GM23338 (cell line): ENCODE measurements around the gene SPAG16. TPM values are rescaled to one million over a fixed set of nuclear protein-coding genes. Genes with fewer than 3 reads are reported as not detected.

Experiments used
- ATAC-seq: fragments of 200-7000 bp; cut with Tn5 transposase; 3 replicates; pipeline ENCODE4 v1.9.1; 2020
- DNase-seq: peaks from one replicate; pipeline ENCODE4 v3.0.0-alpha.2; 2015; ENCODE audit warnings: low spot score
- H2AFZ ChIP-seq: fragments of 200-600 bp; sonication (generic); 2 replicates; pipeline ENCODE4 v1.8.0; 2016; ENCODE audit warnings: antibody characterized with exemption, mild to moderate bottlenecking, moderate library complexity
- H3F3A ChIP-seq: fragments of 200-600 bp; sonication (generic); replicated peaks from 2 replicates; pipeline ENCODE4 v1.8.0; 2017; ENCODE audit warnings: antibody characterized with exemption, mixed run types, low read depth
- H3K27ac ChIP-seq: fragments of 200-600 bp; sonication (generic); 2 replicates; pipeline ENCODE4 v1.6.1; 2016; ENCODE audit warnings: low read depth
- H3K27me3 ChIP-seq: fragments of 200-600 bp; sonication (generic); 2 replicates; pipeline ENCODE4 v1.8.0; 2016; ENCODE audit warnings: mild to moderate bottlenecking, mixed run types, moderate library complexity; ENCODE audit not compliant: insufficient read depth
- H3K36me3 ChIP-seq: fragments of 200-600 bp; sonication (generic); 2 replicates; pipeline ENCODE4 v1.8.0; 2016; ENCODE audit warnings: mild to moderate bottlenecking; ENCODE audit not compliant: insufficient read depth
- H3K4me1 ChIP-seq: fragments of 200-600 bp; sonication (generic); 2 replicates; pipeline ENCODE4 v1.8.0; 2016; ENCODE audit warnings: mild to moderate bottlenecking, moderate library complexity; ENCODE audit not compliant: insufficient read depth
- H3K4me2 ChIP-seq: fragments of 200-600 bp; sonication (generic); 2 replicates; pipeline ENCODE4 v1.7.1; 2017; ENCODE audit warnings: mixed run types
- H3K4me3 ChIP-seq: fragments of 200-600 bp; sonication (generic); 2 replicates; pipeline ENCODE4 v1.6.1; 2016; ENCODE audit warnings: mixed run types
- H3K79me2 ChIP-seq: fragments of 200-600 bp; sonication (generic); replicated peaks from 2 replicates; pipeline ENCODE4 v1.8.0; 2017; ENCODE audit warnings: mild to moderate bottlenecking; ENCODE audit not compliant: insufficient read depth
- H3K9me2 ChIP-seq: fragments of 200-600 bp; sonication (generic); 2 replicates; pipeline ENCODE4 v1.8.0; 2017; ENCODE audit not compliant: insufficient read depth
- H4K20me1 ChIP-seq: fragments of 200-600 bp; sonication (generic); replicated peaks from 2 replicates; pipeline ENCODE4 v1.8.0; 2017; ENCODE audit warnings: mild to moderate bottlenecking; ENCODE audit not compliant: insufficient read depth
- H3K27ac Mint-ChIP-seq: 2 replicates; pipeline ENCODE4 v1.8.0; 2020; ENCODE audit warnings: inconsistent platforms, mild to moderate bottlenecking, moderate library complexity, mixed read lengths
- H3K27me3 Mint-ChIP-seq: 3 replicates; pipeline ENCODE4 v1.8.0; 2022; ENCODE audit warnings: low read depth, mild to moderate bottlenecking, moderate library complexity, mixed read lengths, inconsistent platforms; ENCODE audit not compliant: insufficient read depth, poor library complexity
- H3K36me3 Mint-ChIP-seq: 3 replicates; pipeline ENCODE4 v1.8.0; 2021; ENCODE audit warnings: low read depth, mild to moderate bottlenecking, inconsistent platforms, moderate library complexity, mixed read lengths
- H3K4me1 Mint-ChIP-seq: 3 replicates; pipeline ENCODE4 v1.8.0; 2020; ENCODE audit warnings: mild to moderate bottlenecking, inconsistent platforms, mixed read lengths
- H3K4me3 Mint-ChIP-seq: 3 replicates; pipeline ENCODE4 v1.8.0; 2021; ENCODE audit warnings: moderate library complexity, mild to moderate bottlenecking, inconsistent platforms, mixed read lengths
- H3K9me3 Mint-ChIP-seq: 3 replicates; pipeline ENCODE4 v1.8.0; 2020; ENCODE audit warnings: moderate library complexity, mild to moderate bottlenecking, inconsistent platforms, mixed read lengths
- CREB1 ChIP-seq: fragments of 250-450 bp; sonication (Bioruptor Pico); IDR thresholded peaks from 2 replicates; pipeline ENCODE4 v1.5.0; 2020; ENCODE audit warnings: low read depth, mild to moderate bottlenecking, moderate library complexity
- EZH2 ChIP-seq: fragments of 200-600 bp; sonication (generic); IDR thresholded peaks from one replicate; pipeline ENCODE4 v1.8.0; 2017; ENCODE audit warnings: antibody characterized with exemption, mild to moderate bottlenecking, low read depth; ENCODE audit not compliant: unreplicated experiment
- JUNB ChIP-seq: IDR thresholded peaks from one replicate; pipeline ENCODE4 v1.6.1; 2016; ENCODE audit warnings: antibody characterized with exemption; ENCODE audit not compliant: unreplicated experiment
- STAT1 ChIP-seq: IDR thresholded peaks from one replicate; pipeline ENCODE4 v1.6.1; 2016; ENCODE audit warnings: antibody characterized with exemption; ENCODE audit not compliant: unreplicated experiment
- ZNF114 ChIP-seq: fragments of 250-450 bp; sonication (Bioruptor Pico); IDR thresholded peaks from 2 replicates; pipeline ENCODE4 v1.5.0; 2020; ENCODE audit warnings: mild to moderate bottlenecking, moderate library complexity
- polyA plus RNA-seq: library from polyadenylated mRNA; unstranded; fragments of >200 nt; fragmentation: Nextera tagmentation; extraction: Ambion mirVana; gene quantifications from 2 replicates; pipeline ENCODE4 v1.2.1, GENCODE V29; 2016
- total RNA-seq: library from RNA; depleted of rRNA; stranded (reverse); fragments of >200 nt; shearing (Covaris generic); gene quantifications from 2 replicates; pipeline ENCODE4 v1.2.3, GENCODE V29; 2014
- TF ChIP-seq, protein P1 (sequence below): IDR thresholded peaks from one replicate; pipeline ENCODE4 v1.6.1; 2018; ENCODE audit warnings: antibody characterized with exemption; ENCODE audit not compliant: unreplicated experiment
- TF ChIP-seq, protein P2 (sequence below), 2 experiments: fragments of 200-600 bp in 1 of 2; sonication (generic) in 1 of 2; conservative IDR thresholded peaks; 2 replicates each; pipeline versions ENCODE4 v1.5.1 to v1.6.1; 2016 to 2017; ENCODE audit warnings: antibody characterized with exemption in 2 of 2, low read depth in 2 of 2, mild to moderate bottlenecking in 2 of 2, moderate library complexity in 1 of 2
- TF ChIP-seq, protein P3 (sequence below): fragments of 250-450 bp; sonication (Bioruptor Pico); IDR thresholded peaks from 2 replicates; pipeline ENCODE4 v1.5.0; 2020; ENCODE audit warnings: mild to moderate bottlenecking, moderate library complexity

SPAG16 gene
- total and polyA plus RNA-seq, 2 experiments from 2014 or later: 19.7 to 47.8 TPM

DNA sequence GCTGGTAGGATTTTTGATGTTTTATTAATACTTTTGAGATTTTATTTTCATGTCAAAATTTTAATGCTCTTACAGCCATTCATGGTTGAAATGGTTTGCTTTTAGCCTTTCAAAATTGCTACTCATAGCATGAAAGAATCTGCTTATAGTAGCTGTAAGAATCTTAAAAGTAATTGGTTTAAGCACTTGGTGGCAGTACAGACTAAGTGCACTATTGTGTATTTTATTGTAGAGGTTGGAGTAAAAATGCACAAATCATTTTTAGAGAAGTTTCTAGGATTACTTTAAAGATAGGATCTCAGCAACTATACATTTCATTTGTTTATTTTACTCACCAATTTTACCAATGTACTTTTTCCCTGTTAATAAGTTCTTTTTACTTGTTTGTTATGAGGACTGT lies 205.8 kb downstream of the SPAG16 start:
- Histone ChIP-seq H3K36me3 (no peaks in the 10 kb centered on the region), H3K9me2 (no peaks in the 10 kb centered on the region; the same call in 1 of the 2 replicates), H3K4me1 (no peaks in the 10 kb centered on the region), H3F3A (no peaks in the 10 kb centered on the region), H3K27me3 (no peaks in the 10 kb centered on the region), H2AFZ (no peak overlapping the region), H3K4me3 (no peak overlapping the region), H3K79me2 (no peaks in the 10 kb centered on the region), H3K27ac (no peak overlapping the region), H3K4me2 (no peak overlapping the region), H4K20me1 (no peaks in the 10 kb centered on the region)
- TF ChIP-seq JUNB (no peak), ZNF114 (CRISPR knock-in tag) (no peak), STAT1 (no peak)
- TF ChIP-seq, protein P1, sequence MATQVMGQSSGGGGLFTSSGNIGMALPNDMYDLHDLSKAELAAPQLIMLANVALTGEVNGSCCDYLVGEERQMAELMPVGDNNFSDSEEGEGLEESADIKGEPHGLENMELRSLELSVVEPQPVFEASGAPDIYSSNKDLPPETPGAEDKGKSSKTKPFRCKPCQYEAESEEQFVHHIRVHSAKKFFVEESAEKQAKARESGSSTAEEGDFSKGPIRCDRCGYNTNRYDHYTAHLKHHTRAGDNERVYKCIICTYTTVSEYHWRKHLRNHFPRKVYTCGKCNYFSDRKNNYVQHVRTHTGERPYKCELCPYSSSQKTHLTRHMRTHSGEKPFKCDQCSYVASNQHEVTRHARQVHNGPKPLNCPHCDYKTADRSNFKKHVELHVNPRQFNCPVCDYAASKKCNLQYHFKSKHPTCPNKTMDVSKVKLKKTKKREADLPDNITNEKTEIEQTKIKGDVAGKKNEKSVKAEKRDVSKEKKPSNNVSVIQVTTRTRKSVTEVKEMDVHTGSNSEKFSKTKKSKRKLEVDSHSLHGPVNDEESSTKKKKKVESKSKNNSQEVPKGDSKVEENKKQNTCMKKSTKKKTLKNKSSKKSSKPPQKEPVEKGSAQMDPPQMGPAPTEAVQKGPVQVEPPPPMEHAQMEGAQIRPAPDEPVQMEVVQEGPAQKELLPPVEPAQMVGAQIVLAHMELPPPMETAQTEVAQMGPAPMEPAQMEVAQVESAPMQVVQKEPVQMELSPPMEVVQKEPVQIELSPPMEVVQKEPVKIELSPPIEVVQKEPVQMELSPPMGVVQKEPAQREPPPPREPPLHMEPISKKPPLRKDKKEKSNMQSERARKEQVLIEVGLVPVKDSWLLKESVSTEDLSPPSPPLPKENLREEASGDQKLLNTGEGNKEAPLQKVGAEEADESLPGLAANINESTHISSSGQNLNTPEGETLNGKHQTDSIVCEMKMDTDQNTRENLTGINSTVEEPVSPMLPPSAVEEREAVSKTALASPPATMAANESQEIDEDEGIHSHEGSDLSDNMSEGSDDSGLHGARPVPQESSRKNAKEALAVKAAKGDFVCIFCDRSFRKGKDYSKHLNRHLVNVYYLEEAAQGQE: no peak
- TF ChIP-seq, protein P2, sequence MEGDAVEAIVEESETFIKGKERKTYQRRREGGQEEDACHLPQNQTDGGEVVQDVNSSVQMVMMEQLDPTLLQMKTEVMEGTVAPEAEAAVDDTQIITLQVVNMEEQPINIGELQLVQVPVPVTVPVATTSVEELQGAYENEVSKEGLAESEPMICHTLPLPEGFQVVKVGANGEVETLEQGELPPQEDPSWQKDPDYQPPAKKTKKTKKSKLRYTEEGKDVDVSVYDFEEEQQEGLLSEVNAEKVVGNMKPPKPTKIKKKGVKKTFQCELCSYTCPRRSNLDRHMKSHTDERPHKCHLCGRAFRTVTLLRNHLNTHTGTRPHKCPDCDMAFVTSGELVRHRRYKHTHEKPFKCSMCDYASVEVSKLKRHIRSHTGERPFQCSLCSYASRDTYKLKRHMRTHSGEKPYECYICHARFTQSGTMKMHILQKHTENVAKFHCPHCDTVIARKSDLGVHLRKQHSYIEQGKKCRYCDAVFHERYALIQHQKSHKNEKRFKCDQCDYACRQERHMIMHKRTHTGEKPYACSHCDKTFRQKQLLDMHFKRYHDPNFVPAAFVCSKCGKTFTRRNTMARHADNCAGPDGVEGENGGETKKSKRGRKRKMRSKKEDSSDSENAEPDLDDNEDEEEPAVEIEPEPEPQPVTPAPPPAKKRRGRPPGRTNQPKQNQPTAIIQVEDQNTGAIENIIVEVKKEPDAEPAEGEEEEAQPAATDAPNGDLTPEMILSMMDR (conservative IDR thresholded peaks at IDR 0.05; ENCODE audit: low read depth in 2 of 2): peak; percentile 36; a peak in 3 of 4 replicates
- no peaks in the 10 kb centered on the region for H3K27me3 Mint-ChIP-seq
- no peak overlapping the region for H3K4me3 Mint-ChIP-seq
- no peaks in the 10 kb centered on the region; the same call in 2 of the 3 replicates for H3K36me3 Mint-ChIP-seq
- ATAC-seq (no peak), DNase-seq (peak; percentile 1)
- no peaks in the 10 kb centered on the region for H3K4me1 Mint-ChIP-seq
- no peaks in the 10 kb centered on the region for H3K9me3 Mint-ChIP-seq
- no peak overlapping the region for H3K27ac Mint-ChIP-seq

DNA sequence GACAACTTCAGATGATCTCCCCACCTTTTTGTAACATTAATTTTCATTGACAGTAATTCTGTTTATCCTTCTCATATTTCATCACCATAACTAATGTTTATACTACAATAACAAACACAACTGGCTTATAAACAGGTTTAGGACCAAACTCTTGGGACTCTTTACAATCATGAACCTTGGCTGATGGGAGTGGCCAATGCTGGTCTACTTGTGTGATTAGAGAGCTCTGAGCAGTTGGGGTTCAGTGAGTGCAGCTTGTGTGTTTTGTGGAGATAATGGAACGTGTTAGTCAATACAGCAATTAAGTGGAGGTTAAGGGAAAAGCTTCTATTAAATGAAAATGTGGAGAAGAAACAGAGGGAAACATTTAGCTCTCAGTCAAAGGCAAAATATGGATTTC lies 207.1 kb downstream of the SPAG16 start:
- H3K4me1 Mint-ChIP-seq: no peaks in the 10 kb centered on the region
- no peaks in the 10 kb centered on the region for H3K27me3 ChIP-seq
- no peaks in the 10 kb centered on the region for H3K9me3 Mint-ChIP-seq
- H3K4me3 Mint-ChIP-seq: no peak overlapping the region
- H3K27me3 Mint-ChIP-seq: no peaks in the 10 kb centered on the region
- ATAC-seq (no peak), DNase-seq (no peak)
- no peaks in the 10 kb centered on the region for H4K20me1 ChIP-seq
- H3K79me2 ChIP-seq: no peaks in the 10 kb centered on the region
- no peaks in the 10 kb centered on the region for H3K36me3 ChIP-seq
- no peaks in the 10 kb centered on the region for H3K4me1 ChIP-seq
- H3K4me2 ChIP-seq: no peak overlapping the region
- no peaks in the 10 kb centered on the region for H3K36me3 Mint-ChIP-seq
- H3F3A ChIP-seq: no peaks in the 10 kb centered on the region
- no peak overlapping the region for H3K27ac ChIP-seq
- H3K27ac Mint-ChIP-seq: no peak overlapping the region
- no peaks in the 10 kb centered on the region; the same call in 1 of the 2 replicates for H3K9me2 ChIP-seq
- H3K4me3 ChIP-seq: no peak overlapping the region
- H2AFZ ChIP-seq: no peak overlapping the region
- TF ChIP-seq EZH2 (no peak), JUNB (no peak), CREB1 (no peak)
- TF ChIP-seq, protein P3, sequence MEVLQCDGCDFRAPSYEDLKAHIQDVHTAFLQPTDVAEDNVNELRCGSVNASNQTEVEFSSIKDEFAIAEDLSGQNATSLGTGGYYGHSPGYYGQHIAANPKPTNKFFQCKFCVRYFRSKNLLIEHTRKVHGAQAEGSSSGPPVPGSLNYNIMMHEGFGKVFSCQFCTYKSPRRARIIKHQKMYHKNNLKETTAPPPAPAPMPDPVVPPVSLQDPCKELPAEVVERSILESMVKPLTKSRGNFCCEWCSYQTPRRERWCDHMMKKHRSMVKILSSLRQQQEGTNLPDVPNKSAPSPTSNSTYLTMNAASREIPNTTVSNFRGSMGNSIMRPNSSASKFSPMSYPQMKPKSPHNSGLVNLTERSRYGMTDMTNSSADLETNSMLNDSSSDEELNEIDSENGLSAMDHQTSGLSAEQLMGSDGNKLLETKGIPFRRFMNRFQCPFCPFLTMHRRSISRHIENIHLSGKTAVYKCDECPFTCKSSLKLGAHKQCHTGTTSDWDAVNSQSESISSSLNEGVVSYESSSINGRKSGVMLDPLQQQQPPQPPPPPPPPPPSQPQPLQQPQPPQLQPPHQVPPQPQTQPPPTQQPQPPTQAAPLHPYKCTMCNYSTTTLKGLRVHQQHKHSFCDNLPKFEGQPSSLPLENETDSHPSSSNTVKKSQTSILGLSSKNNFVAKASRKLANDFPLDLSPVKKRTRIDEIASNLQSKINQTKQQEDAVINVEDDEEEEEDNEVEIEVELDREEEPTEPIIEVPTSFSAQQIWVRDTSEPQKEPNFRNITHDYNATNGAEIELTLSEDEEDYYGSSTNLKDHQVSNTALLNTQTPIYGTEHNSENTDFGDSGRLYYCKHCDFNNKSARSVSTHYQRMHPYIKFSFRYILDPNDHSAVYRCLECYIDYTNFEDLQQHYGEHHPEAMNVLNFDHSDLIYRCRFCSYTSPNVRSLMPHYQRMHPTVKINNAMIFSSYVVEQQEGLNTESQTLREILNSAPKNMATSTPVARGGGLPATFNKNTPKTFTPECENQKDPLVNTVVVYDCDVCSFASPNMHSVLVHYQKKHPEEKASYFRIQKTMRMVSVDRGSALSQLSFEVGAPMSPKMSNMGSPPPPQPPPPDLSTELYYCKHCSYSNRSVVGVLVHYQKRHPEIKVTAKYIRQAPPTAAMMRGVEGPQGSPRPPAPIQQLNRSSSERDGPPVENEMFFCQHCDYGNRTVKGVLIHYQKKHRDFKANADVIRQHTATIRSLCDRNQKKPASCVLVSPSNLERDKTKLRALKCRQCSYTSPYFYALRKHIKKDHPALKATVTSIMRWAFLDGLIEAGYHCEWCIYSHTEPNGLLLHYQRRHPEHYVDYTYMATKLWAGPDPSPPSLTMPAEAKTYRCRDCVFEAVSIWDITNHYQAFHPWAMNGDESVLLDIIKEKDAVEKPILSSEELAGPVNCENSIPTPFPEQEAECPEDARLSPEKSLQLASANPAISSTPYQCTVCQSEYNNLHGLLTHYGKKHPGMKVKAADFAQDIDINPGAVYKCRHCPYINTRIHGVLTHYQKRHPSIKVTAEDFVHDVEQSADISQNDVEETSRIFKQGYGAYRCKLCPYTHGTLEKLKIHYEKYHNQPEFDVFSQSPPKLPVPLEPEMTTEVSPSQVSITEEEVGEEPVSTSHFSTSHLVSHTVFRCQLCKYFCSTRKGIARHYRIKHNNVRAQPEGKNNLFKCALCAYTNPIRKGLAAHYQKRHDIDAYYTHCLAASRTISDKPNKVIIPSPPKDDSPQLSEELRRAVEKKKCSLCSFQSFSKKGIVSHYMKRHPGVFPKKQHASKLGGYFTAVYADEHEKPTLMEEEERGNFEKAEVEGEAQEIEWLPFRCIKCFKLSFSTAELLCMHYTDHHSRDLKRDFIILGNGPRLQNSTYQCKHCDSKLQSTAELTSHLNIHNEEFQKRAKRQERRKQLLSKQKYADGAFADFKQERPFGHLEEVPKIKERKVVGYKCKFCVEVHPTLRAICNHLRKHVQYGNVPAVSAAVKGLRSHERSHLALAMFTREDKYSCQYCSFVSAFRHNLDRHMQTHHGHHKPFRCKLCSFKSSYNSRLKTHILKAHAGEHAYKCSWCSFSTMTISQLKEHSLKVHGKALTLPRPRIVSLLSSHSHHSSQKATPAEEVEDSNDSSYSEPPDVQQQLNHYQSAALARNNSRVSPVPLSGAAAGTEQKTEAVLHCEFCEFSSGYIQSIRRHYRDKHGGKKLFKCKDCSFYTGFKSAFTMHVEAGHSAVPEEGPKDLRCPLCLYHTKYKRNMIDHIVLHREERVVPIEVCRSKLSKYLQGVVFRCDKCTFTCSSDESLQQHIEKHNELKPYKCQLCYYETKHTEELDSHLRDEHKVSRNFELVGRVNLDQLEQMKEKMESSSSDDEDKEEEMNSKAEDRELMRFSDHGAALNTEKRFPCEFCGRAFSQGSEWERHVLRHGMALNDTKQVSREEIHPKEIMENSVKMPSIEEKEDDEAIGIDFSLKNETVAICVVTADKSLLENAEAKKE (CRISPR knock-in tag): no peak
